HUES48 (cell line): ENCODE data around the gene DNMBP.

Experiments
- H3K27ac ChIP-seq: one replicate; pipeline ENCODE4 v1.7.0; 2013; ENCODE audit warnings: low read depth, low read length, inconsistent platforms
- H3K27me3 ChIP-seq: 2 replicates; pipeline ENCODE4 v1.6.1; 2013; ENCODE audit warnings: mild to moderate bottlenecking, low read length; ENCODE audit not compliant: control insufficient read depth, insufficient read depth
- H3K36me3 ChIP-seq: 2 replicates; pipeline ENCODE4 v1.6.1; 2013; ENCODE audit warnings: low read length; ENCODE audit not compliant: control insufficient read depth, insufficient read depth
- H3K4me1 ChIP-seq: 2 replicates; pipeline ENCODE4 v1.6.1; 2013; ENCODE audit warnings: mild to moderate bottlenecking, low read length; ENCODE audit not compliant: control insufficient read depth, insufficient read depth
- H3K4me3 ChIP-seq: 2 replicates; pipeline ENCODE4 v1.5.1; 2013; ENCODE audit warnings: mild to moderate bottlenecking, low read depth, low read length
- H3K9ac ChIP-seq: 2 replicates; pipeline ENCODE4 v1.6.1; 2013; ENCODE audit warnings: mild to moderate bottlenecking, low read depth, low read length, moderate library complexity
- H3K9me3 ChIP-seq: 2 replicates; pipeline ENCODE4 v1.6.1; 2013; ENCODE audit warnings: low read length; ENCODE audit not compliant: control insufficient read depth, insufficient read depth

The DNMBP gene, protein sequence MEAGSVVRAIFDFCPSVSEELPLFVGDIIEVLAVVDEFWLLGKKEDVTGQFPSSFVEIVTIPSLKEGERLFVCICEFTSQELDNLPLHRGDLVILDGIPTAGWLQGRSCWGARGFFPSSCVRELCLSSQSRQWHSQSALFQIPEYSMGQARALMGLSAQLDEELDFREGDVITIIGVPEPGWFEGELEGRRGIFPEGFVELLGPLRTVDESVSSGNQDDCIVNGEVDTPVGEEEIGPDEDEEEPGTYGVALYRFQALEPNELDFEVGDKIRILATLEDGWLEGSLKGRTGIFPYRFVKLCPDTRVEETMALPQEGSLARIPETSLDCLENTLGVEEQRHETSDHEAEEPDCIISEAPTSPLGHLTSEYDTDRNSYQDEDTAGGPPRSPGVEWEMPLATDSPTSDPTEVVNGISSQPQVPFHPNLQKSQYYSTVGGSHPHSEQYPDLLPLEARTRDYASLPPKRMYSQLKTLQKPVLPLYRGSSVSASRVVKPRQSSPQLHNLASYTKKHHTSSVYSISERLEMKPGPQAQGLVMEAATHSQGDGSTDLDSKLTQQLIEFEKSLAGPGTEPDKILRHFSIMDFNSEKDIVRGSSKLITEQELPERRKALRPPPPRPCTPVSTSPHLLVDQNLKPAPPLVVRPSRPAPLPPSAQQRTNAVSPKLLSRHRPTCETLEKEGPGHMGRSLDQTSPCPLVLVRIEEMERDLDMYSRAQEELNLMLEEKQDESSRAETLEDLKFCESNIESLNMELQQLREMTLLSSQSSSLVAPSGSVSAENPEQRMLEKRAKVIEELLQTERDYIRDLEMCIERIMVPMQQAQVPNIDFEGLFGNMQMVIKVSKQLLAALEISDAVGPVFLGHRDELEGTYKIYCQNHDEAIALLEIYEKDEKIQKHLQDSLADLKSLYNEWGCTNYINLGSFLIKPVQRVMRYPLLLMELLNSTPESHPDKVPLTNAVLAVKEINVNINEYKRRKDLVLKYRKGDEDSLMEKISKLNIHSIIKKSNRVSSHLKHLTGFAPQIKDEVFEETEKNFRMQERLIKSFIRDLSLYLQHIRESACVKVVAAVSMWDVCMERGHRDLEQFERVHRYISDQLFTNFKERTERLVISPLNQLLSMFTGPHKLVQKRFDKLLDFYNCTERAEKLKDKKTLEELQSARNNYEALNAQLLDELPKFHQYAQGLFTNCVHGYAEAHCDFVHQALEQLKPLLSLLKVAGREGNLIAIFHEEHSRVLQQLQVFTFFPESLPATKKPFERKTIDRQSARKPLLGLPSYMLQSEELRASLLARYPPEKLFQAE (N-terminal part only)

DNA sequence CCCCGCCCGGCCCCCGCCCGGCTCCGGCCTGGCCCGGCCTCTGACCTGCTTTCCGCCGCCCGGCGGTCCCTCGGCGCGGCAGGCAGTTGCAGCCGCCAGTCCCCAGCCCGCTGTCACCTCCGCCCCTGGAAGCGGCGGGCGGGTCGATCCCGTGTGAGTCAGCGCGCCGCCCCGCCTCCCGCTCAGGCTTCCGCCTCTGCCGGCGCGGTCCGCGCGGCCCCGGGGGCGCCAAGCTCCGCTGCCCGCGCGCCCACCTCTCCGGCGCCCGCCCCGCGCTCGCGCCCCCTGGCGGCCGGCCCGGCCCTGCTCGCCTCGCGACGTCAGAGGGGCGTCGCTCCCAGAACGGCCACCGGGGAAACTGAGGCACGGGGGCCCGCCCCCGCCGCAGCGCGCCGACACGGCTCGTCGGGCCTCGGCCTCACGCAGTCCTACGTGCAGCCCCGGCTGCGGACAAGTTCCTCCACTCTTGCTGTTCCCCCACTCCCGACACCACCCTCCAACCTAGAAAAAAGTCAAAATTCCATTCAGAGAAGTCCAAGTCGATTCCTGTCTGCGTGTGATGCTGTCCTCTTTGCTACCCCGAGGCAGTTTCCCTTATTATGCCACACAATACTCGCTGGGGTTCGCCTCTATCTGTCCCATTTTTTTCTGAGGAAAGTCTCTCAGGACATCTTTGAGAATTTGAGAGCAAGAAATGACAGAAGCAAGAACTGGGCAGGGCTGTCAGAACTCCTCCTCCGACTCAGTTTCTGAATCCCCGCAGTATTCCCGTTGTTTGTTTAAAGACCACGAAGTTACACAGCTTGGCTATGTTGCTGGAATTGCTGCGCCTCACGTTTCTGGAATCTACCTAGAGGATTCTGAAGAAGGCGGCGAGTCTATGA, at the start of gene DNMBP:
DNMBP (minus strand) TSS at position 155 of the 884 bp plus-strand sequence. CDS start 37,823 bp downstream, outside the sequence.
- H3K27me3 ChIP-seq, result no peaks in the 10 kb centered on the region
- H3K36me3 ChIP-seq, result no peaks in the 10 kb centered on the region
- H3K9ac ChIP-seq, result no peak within 1 kb of the TSS
- peaks cover 15% of the 10 kb centered on the region; the same call in 1 of the 2 replicates for H3K4me1 ChIP-seq
- no peaks in the 10 kb centered on the region for H3K9me3 ChIP-seq
- no peak within 1 kb of the TSS for H3K27ac ChIP-seq
- peak within 1 kb of the TSS; percentile 75 for H3K4me3 ChIP-seq

DNA sequence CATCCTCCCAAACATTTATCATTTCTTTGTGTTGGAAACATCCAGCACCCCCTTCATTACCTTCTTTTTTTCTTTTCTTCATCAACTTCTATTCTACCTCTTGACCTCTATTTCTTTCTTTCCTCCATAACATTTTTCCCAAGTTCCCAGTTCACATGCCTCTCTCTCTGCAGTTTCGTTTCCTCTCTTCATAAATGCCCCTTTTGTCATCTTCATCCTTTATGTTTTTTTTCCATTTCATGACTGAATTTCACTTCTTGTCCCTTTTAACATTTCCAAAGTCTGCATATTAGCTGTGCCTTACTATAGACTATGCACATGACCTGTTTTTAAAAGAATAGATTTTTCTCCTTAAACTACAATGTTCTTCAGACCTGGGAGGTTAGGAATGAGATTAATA, 48.2 kb upstream of the DNMBP start:
- H3K27ac ChIP-seq, result no peak overlapping the region
- no peaks in the 10 kb centered on the region for H3K4me1 ChIP-seq
- no peaks in the 10 kb centered on the region for H3K27me3 ChIP-seq
- H3K9ac ChIP-seq, result no peak overlapping the region
- H3K36me3 ChIP-seq, result no peaks in the 10 kb centered on the region
- no peak overlapping the region for H3K4me3 ChIP-seq
- H3K9me3 ChIP-seq, result peaks cover 6% of the 10 kb centered on the region

- H3K9me3 ChIP-seq, result peaks cover 6% of the 10 kb centered on the region
These were observed 44.1 kb upstream of the DNMBP start for GRCh38 chr10:100053686-100054460.

GRCh38 chr10:100046021-100046486, 36.3 kb upstream of the DNMBP start:
- H3K4me1 ChIP-seq, result peaks cover 19% of the 10 kb centered on the region
- no peaks in the 10 kb centered on the region for H3K36me3 ChIP-seq
- no peak overlapping the region for H3K9ac ChIP-seq
- no peaks in the 10 kb centered on the region for H3K9me3 ChIP-seq
- no peaks in the 10 kb centered on the region for H3K27me3 ChIP-seq
- peak overlapping the region; percentile 33 for H3K27ac ChIP-seq
- no peak overlapping the region for H3K4me3 ChIP-seq

More at GRCh38 chr10:100053686-100054460, 44.1 kb upstream of the DNMBP start:
- Histone ChIP-seq H3K9ac (no peak overlapping the region), H3K4me1 (no peaks in the 10 kb centered on the region), H3K27me3 (no peaks in the 10 kb centered on the region), H3K4me3 (no peak overlapping the region), H3K27ac (no peak overlapping the region), H3K36me3 (no peaks in the 10 kb centered on the region)

DNA sequence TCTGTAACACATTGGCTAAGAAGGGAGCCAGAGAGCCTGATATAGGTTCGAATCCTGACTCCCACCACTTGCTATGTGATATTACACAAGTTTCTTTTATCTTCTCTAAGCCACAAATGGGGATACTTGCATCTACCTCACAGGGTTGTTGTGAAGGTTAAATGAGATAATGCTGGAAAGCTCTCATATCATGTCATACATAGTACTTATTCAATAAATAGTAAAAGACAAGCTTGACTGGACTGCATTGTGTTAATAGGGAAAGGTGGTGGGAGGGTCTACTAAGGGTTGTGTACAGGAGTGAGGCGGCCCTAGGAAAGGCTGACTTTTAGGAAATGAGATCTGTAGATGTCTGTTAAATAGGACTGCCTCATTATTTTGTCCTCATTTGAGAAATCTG, 35.8 kb upstream of the DNMBP start:
- no peaks in the 10 kb centered on the region for H3K27me3 ChIP-seq
- H3K9ac ChIP-seq, result no peak overlapping the region
- H3K36me3 ChIP-seq, result no peaks in the 10 kb centered on the region
- peak overlapping the region; percentile 33 for H3K27ac ChIP-seq
- no peaks in the 10 kb centered on the region for H3K9me3 ChIP-seq
- peaks cover 19% of the 10 kb centered on the region for H3K4me1 ChIP-seq
- H3K4me3 ChIP-seq, result no peak overlapping the region

DNA sequence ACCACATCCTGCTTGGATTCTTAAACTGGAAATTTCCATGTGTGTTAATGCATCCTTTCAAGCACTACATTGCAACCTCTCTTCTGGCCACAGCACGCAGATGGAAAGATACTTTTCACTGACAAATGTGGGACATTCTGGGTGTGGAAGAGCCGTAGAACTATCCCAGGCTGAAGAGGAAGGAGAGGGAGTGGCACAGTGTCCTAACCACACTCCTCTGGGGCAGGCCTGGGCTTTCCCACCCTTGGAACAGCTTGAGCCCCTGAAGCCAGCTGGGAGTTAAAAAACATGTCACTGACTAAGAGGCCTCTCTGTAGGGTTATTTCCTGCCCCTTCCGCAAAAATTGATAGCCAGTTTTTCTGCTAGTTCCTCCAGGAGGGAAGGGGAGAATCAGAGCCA, 34.0 kb upstream of the DNMBP start:
- Histone ChIP-seq H3K4me1 (peaks cover 21% of the 10 kb centered on the region), H3K9me3 (no peaks in the 10 kb centered on the region), H3K4me3 (no peak overlapping the region), H3K9ac (no peak overlapping the region), H3K27me3 (no peaks in the 10 kb centered on the region), H3K36me3 (no peaks in the 10 kb centered on the region), H3K27ac (peak overlapping the region; percentile 74)

- no peaks in the 10 kb centered on the region for H3K36me3 ChIP-seq
- H3K4me1 ChIP-seq, result peaks cover 25% of the 10 kb centered on the region
- H3K27ac ChIP-seq, result peak overlapping the region; percentile 74
These were observed 33.6 kb upstream of the DNMBP start for GRCh38 chr10:100043344-100043743.

DNA sequence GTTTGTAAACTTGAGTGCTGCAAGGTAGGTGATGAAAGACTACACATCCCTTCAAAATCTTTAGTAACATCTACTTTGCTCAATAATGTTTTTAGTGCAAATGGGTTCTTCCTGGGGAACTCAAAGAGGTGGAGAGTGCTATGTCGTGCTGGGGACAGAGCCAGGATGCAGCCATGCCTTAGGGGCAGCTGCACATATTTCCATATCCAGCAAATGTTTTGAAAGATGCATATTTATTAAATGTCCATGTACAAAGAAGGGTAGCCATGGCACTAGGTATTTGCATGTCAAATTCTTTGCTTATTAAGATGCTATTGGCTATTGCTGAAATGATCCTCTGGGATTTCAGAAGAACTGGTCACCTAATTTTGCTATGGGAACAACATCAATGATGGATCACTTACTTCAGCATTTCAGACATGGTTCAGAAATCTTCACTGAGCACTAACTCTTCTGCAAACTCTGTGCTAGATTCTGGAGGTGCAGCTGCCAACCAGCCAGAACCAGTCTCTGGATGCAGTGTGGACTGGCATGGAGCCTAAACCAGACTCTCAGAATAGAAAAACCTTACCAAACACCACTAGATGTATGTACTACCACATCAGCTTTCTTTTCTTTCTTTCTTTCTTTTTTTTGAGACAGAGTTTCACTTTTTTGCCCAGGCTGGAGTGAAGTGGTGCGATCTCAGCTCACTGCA, 31.7 kb upstream of the DNMBP start:
- Histone ChIP-seq H3K4me3 (no peak overlapping the region), H3K9me3 (no peaks in the 10 kb centered on the region), H3K36me3 (no peaks in the 10 kb centered on the region), H3K27ac (no peak overlapping the region), H3K4me1 (peaks cover 27% of the 10 kb centered on the region), H3K9ac (no peak overlapping the region), H3K27me3 (no peaks in the 10 kb centered on the region)

More at GRCh38 chr10:100043344-100043743, 33.6 kb upstream of the DNMBP start:
- no peak overlapping the region for H3K4me3 ChIP-seq
- no peak overlapping the region for H3K9ac ChIP-seq
- H3K27me3 ChIP-seq, result no peaks in the 10 kb centered on the region
- no peaks in the 10 kb centered on the region for H3K9me3 ChIP-seq

- Histone ChIP-seq H3K4me1 (peaks cover 10% of the 10 kb centered on the region), H3K4me3 (no peak overlapping the region), H3K27ac (peak overlapping the region; percentile 51), H3K9ac (no peak overlapping the region), H3K36me3 (no peaks in the 10 kb centered on the region), H3K9me3 (no peaks in the 10 kb centered on the region), H3K27me3 (no peaks in the 10 kb centered on the region)
These were observed 28.9 kb upstream of the DNMBP start for GRCh38 chr10:100038561-100039071.
